Neuronal stem cell (in vitro differentiated cells): Measurements from ENCODE around the gene ANO9.

Source experiments
- DNase-seq: peaks from one replicate; pipeline ENCODE4 v3.0.0-alpha.2; 2013; ENCODE audit warnings: low spot score
- H2AFZ ChIP-seq: one replicate; pipeline ENCODE4 v1.6.1; 2013; ENCODE audit warnings: mild to moderate bottlenecking, low read length, inconsistent platforms
- H2AK5ac ChIP-seq: 2 replicates; pipeline ENCODE4 v1.6.1; 2013; ENCODE audit warnings: low read depth, mild to moderate bottlenecking, inconsistent platforms, low read length, moderate library complexity, mixed read lengths
- H2BK120ac ChIP-seq: 2 replicates; pipeline ENCODE4 v1.6.1; 2013; ENCODE audit warnings: low read depth, mild to moderate bottlenecking, inconsistent platforms, low read length, moderate library complexity, mixed read lengths
- H2BK12ac ChIP-seq: one replicate; pipeline ENCODE4 v1.6.1; 2013; ENCODE audit warnings: low read length, inconsistent platforms
- H2BK15ac ChIP-seq: 2 replicates; pipeline ENCODE4 v1.6.1; 2013; ENCODE audit warnings: mild to moderate bottlenecking, low read length, inconsistent platforms, mixed read lengths
- H2BK5ac ChIP-seq: one replicate; pipeline ENCODE4 v1.6.1; 2013; ENCODE audit warnings: inconsistent platforms, mild to moderate bottlenecking, low read length, moderate library complexity
- H3K14ac ChIP-seq: one replicate; pipeline ENCODE4 v1.6.1; 2013; ENCODE audit warnings: low read length, inconsistent platforms
- H3K18ac ChIP-seq: 2 replicates; pipeline ENCODE4 v1.6.1; 2013; ENCODE audit warnings: low read length, inconsistent platforms
- H3K23ac ChIP-seq: 2 replicates; pipeline ENCODE4 v1.6.1; 2013; ENCODE audit warnings: low read depth, mild to moderate bottlenecking, mixed read lengths, low read length, inconsistent platforms; ENCODE audit not compliant: poor library complexity
- H3K27ac ChIP-seq: replicated peaks from 3 replicates; pipeline ENCODE4 v1.5.1; 2013; ENCODE audit warnings: low read length, inconsistent platforms
- H3K27me3 ChIP-seq, 3 experiments: 2 replicates each; pipeline ENCODE4 v1.6.1; 2013; ENCODE audit warnings: low read length in 3 of 3, mild to moderate bottlenecking in 2 of 3, inconsistent platforms in 1 of 3, low read depth in 1 of 3, mixed read lengths in 1 of 3, moderate library complexity in 1 of 3; ENCODE audit not compliant: control insufficient read depth in 3 of 3, insufficient read depth in 3 of 3
- H3K36me3 ChIP-seq, 2 donors: replicated peaks in 1 of 2; 2 replicates each; pipeline ENCODE4 v1.6.1; 2013; ENCODE audit warnings: low read length in 2 of 2; ENCODE audit not compliant: control insufficient read depth in 2 of 2, insufficient read depth in 2 of 2
- H3K4ac ChIP-seq: 2 replicates; pipeline ENCODE4 v1.6.1; 2013; ENCODE audit warnings: inconsistent platforms, mild to moderate bottlenecking, low read length, moderate library complexity
- H3K4me1 ChIP-seq, 2 donors: 1 replicate in 1 of 2; 2 replicates in 1 of 2; pipeline ENCODE4 v1.6.1; 2013; ENCODE audit warnings: low read length in 2 of 2, low read depth in 1 of 2; ENCODE audit not compliant: control insufficient read depth in 2 of 2, insufficient read depth in 1 of 2
- H3K4me2 ChIP-seq: one replicate; pipeline ENCODE4 v1.6.1; 2013; ENCODE audit warnings: mild to moderate bottlenecking, low read length, inconsistent platforms; ENCODE audit not compliant: insufficient read depth, poor library complexity, severe bottlenecking
- H3K4me3 ChIP-seq, 2 donors: 2 replicates each; pipeline ENCODE4 v1.5.1; 2013; ENCODE audit warnings: low read length in 2 of 2, mild to moderate bottlenecking in 2 of 2, inconsistent platforms in 1 of 2, moderate library complexity in 1 of 2
- H3K79me1 ChIP-seq: one replicate; pipeline ENCODE4 v1.6.1; 2013; ENCODE audit warnings: low read depth, mild to moderate bottlenecking, inconsistent platforms, low read length, moderate library complexity
- H3K9ac ChIP-seq: one replicate; pipeline ENCODE4 v1.6.1; 2013; ENCODE audit warnings: mild to moderate bottlenecking, low read depth, low read length, inconsistent platforms; ENCODE audit not compliant: poor library complexity
- H3K9me3 ChIP-seq, 2 donors: replicated peaks in 1 of 2; 2 replicates each; pipeline versions ENCODE3 to v1.6.1; 2013; ENCODE audit warnings: low read length in 2 of 2, mild to moderate bottlenecking in 2 of 2, inconsistent platforms in 1 of 2, low read depth in 1 of 2, mixed read lengths in 1 of 2, moderate library complexity in 1 of 2; ENCODE audit not compliant: control insufficient read depth in 2 of 2, insufficient read depth in 1 of 2
- H4K8ac ChIP-seq: one replicate; pipeline ENCODE4 v1.6.1; 2013; ENCODE audit warnings: low read depth, mild to moderate bottlenecking, inconsistent platforms, low read length, moderate library complexity
- H4K91ac ChIP-seq: one replicate; pipeline ENCODE4 v1.6.1; 2013; ENCODE audit warnings: low read length, low read depth, mild to moderate bottlenecking, inconsistent platforms; ENCODE audit not compliant: poor library complexity
- WGBS, 2 donors: extraction: QIAGEN DNeasy Blood & Tissue Kit; methylation state at CpG; one replicate each; pipeline ENCODE4 v1.1.7; 2013; ENCODE audit warnings: missing lambda C conversion rate in 2 of 2, mixed read lengths in 1 of 2; ENCODE audit not compliant: insufficient read length in 2 of 2, insufficient replicate concordance in 1 of 2; ENCODE audit errors: extremely low coverage in 2 of 2; 5-methylcytosine and 5-hydroxymethylcytosine counted together

Gene ANO9

DNA sequence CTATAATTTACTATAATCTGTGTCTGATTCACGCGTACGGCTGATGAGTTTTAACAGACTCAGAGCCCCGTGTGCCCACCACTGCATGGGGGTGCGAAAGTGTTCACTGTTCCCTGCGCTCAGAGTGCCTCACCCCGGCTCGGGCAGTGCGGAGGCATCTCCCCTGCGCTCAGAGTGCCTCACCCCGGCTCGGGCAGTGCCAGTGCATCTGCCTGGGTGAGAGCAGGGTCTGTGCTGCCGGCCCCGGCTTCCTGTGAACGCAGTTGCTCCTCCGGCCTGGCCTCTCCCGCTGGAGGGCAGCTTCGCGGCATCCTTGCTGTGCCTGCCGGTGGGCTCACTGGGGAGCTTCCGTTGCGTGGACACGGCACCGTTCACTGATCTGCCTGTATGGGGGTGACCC lies 22.5 kb upstream of the ANO9 start:
- Histone ChIP-seq H3K4me1 (peaks cover 4 to 5% of the 10 kb centered on the region in 2 donors), H2BK5ac (no peak overlapping the region)

DNA sequence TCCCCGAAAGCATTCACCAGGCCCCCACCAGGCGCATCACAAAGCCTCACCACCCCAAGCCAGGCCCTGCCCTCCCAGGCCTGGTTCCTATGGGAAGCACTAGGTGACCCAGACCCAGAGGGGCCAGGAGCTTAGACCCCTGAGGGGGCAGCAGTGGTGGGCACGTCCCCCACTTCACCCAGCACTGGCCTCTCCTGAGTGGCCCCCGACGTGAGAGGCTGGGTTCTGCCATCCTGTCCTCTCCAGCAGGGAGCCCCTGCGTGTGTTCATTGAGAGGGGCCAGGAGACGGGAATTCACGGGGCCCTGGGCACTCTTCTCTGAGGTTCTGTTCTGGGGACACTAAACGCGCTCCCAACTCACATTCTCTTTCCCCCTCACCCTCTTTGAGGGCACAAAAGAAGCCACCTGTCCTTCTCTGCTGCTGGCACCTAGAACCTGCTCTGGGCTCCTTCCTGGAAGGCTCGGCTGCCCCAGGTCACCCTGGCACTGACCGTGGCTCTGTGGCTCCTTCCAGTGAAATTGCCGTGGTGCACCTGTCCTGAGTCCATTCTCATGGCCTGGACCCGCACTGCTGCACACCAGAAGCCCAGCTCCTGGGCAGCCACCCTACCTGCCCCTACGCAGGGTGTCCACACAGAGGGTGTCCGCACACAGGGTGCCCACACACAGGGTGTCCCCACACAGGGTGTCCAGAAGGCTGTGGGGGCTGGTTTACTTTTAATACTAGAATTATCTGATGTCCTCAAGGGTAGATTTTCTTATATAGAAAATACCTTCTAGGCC lies 20.5 kb upstream of the ANO9 start:
- H3K18ac ChIP-seq: no peak overlapping the region
- no peak overlapping the region for H2AK5ac ChIP-seq
- H3K4ac ChIP-seq: peak overlapping the region; percentile 53
- peaks cover 23% of the 10 kb centered on the region for H3K79me1 ChIP-seq
- no peak overlapping the region for H2BK120ac ChIP-seq
- no peak overlapping the region for H2BK15ac ChIP-seq
- H3K9ac ChIP-seq: no peak overlapping the region
- no peaks in the 10 kb centered on the region for H3K27me3 ChIP-seq
- H2AFZ ChIP-seq: no peak overlapping the region
- no peak for DNase-seq
- no peaks in the 10 kb centered on the region for H3K4me1 ChIP-seq
- no peak overlapping the region for H3K4me2 ChIP-seq
- no peak overlapping the region for H2BK12ac ChIP-seq
- H3K36me3 ChIP-seq: peaks cover 20 to 62% of the 10 kb centered on the region in 2 donors
- H2BK5ac ChIP-seq: no peak overlapping the region
- no CpG with 5 or more reads among the region's 16 CpGs for WGBS, 2 donors
- H4K8ac ChIP-seq: no peak overlapping the region
- H3K14ac ChIP-seq: no peak overlapping the region
- no peak overlapping the region for H3K4me3 ChIP-seq
- H4K91ac ChIP-seq: no peak overlapping the region
- H3K27ac ChIP-seq: no peak overlapping the region
- no peak overlapping the region for H3K23ac ChIP-seq
- no peaks in the 10 kb centered on the region for H3K9me3 ChIP-seq

More for the DNA sequence above, 22.5 kb upstream of the ANO9 start:
- Histone ChIP-seq H4K8ac (peak overlapping the region; percentile 65), H3K4me2 (no peak overlapping the region), H2BK15ac (no peak overlapping the region), H3K79me1 (peaks cover 17% of the 10 kb centered on the region), H3K36me3 (peaks cover 16 to 51% of the 10 kb centered on the region in 2 donors), H3K23ac (peak overlapping the region; percentile 95), H3K14ac (no peak overlapping the region), H2BK120ac (no peak overlapping the region), H3K27ac (no peak overlapping the region), H3K9ac (peak overlapping the region; percentile 60), H2AK5ac (no peak overlapping the region), H4K91ac (peak overlapping the region; percentile 72), H3K4me3 (peak overlapping the region in 1 of 2 donors; percentile 2), H2AFZ (no peak overlapping the region), H2BK12ac (no peak overlapping the region), H3K9me3 (no peaks in the 10 kb centered on the region), H3K27me3 (no peaks in the 10 kb centered on the region), H3K18ac (peak overlapping the region; percentile 38), H3K4ac (no peak overlapping the region)
- DNase-seq: no peak
- WGBS, 2 donors: no CpG with 5 or more reads among the region's 24 CpGs

DNA sequence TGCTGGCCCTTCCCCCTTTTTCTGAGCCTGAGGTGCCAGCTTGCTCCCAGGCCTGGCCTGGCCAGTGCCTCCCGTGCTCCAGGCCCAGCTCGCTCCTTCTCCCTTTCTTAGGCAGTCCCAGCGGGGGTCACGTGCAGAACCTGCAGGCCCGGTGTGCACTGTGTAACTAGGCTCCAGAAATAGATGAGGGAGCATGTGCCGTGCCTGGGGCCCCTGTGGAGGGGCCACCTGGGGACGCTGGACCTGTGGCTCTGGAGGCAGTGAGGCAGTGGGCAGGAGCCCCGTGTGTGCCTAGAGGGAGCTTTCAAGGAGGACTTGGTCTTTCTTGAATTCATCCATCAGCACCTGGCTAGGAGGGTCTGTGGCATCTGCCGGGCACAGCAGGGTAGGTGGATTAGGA lies 19.8 kb upstream of the ANO9 start:
- peaks cover 21 to 66% of the 10 kb centered on the region in 2 donors for H3K36me3 ChIP-seq
- no CpG with 5 or more reads among the region's 9 CpGs for WGBS, 2 donors
- no peak for DNase-seq

DNA sequence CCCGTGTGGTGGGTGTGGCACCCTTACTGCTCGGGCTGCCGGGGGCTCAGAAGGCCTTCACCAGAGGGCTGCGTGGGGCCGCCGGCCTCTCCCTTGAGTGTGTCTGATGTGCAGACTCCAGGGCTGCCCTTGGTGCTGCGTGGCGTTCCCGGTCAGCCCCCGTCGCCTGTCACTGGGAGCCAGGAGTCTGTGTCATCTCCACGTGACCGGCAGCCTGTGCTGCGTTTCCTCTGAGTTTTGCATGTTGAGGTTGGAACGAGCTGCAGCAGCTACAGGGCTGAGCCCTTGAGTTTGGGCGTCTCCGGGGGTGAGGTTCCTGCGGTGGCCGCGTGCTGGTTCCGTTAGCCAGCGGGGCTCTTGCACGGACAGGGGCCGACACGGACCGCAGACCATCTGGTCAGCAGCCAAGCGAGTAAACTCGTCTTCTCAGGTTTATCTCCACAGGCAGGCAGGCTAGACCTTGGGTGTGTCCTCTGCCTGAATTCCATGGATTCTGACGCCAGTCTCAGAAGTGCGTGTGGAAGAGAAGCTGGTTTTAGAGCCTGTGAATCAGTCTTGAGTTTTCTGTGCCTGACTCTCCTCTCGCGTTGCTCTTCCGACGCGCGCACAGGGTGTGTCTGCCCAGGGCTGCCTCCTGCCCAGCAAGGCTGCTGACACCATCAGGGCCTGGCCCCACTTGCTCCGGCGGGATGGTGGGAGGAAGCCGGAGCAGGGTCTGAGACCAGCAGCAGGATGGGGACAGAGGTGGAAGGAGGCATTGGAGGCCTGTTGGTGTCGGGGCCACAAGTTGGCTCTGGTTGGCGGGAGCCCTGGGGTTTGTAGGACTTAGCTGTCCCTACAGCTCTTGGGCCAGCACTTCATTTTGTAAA lies 18.8 kb upstream of the ANO9 start:
- H3K4me2 ChIP-seq: no peak overlapping the region
- H3K14ac ChIP-seq: no peak overlapping the region
- H3K4me3 ChIP-seq: no peak overlapping the region
- H3K79me1 ChIP-seq: peaks cover 25% of the 10 kb centered on the region
- H3K36me3 ChIP-seq: peaks cover 21 to 68% of the 10 kb centered on the region in 2 donors
- no peak overlapping the region for H3K4ac ChIP-seq
- H2AK5ac ChIP-seq: peak overlapping the region; percentile 13
- no peak overlapping the region for H3K9ac ChIP-seq
- H2BK12ac ChIP-seq: no peak overlapping the region
- no peaks in the 10 kb centered on the region for H3K4me1 ChIP-seq
- H2BK120ac ChIP-seq: no peak overlapping the region
- no peak overlapping the region for H3K18ac ChIP-seq
- no peak overlapping the region for H4K91ac ChIP-seq
- no peak overlapping the region for H3K27ac ChIP-seq
- DNase-seq: no peak
- no peaks in the 10 kb centered on the region for H3K9me3 ChIP-seq
- no peaks in the 10 kb centered on the region for H3K27me3 ChIP-seq
- no CpG with 5 or more reads among the region's 41 CpGs for WGBS, 2 donors
- no peak overlapping the region for H4K8ac ChIP-seq
- peak overlapping the region; percentile 82 for H2BK5ac ChIP-seq
- peak overlapping the region; percentile 85 for H3K23ac ChIP-seq
- H2AFZ ChIP-seq: no peak overlapping the region
- H2BK15ac ChIP-seq: no peak overlapping the region

More for the DNA sequence above, 19.8 kb upstream of the ANO9 start:
- H2AK5ac ChIP-seq: no peak overlapping the region
- H3K9ac ChIP-seq: no peak overlapping the region
- H2BK12ac ChIP-seq: no peak overlapping the region
- no peaks in the 10 kb centered on the region for H3K27me3 ChIP-seq
- H3K4me1 ChIP-seq: no peaks in the 10 kb centered on the region
- no peaks in the 10 kb centered on the region for H3K9me3 ChIP-seq
- H2AFZ ChIP-seq: no peak overlapping the region
- no peak overlapping the region for H2BK120ac ChIP-seq
- H3K4me2 ChIP-seq: no peak overlapping the region
- H3K18ac ChIP-seq: no peak overlapping the region
- H2BK5ac ChIP-seq: no peak overlapping the region
- peaks cover 23% of the 10 kb centered on the region for H3K79me1 ChIP-seq
- no peak overlapping the region for H3K27ac ChIP-seq
- H3K14ac ChIP-seq: peak overlapping the region; percentile 17
- H3K23ac ChIP-seq: peak overlapping the region; percentile 73
- no peak overlapping the region for H4K91ac ChIP-seq
- H4K8ac ChIP-seq: no peak overlapping the region
- H3K4me3 ChIP-seq: no peak overlapping the region
- H3K4ac ChIP-seq: no peak overlapping the region
- no peak overlapping the region for H2BK15ac ChIP-seq
